Measurements from ENCODE around the gene RNF40. TPM values are rescaled to one million over a fixed set of nuclear protein-coding genes. Genes with fewer than 3 reads are reported as not detected.

The RNF40 gene
- total RNA-seq, 1 experiment from 2014 or later, result 64.1 TPM

DNA sequence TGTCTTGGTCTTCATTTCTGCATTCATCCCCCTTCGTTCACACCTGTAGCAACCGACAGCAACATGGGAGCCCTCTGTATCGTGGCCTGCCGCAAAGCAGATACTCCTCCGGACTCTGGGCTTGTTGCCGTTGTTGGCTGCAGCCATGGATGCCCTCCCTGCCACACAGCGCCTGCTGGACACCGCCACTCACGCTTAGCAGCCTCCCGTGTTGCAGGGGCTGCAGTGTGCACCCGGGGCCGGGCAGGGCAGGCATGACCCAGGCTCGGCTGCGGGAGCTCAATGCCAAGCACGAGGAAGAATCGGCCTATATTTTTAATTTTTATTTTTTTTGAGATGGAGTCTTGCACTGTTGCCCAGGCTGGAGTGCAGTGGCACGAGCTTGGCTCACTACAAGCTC lies 59.8 kb downstream of the RNF40 start:
- DNase-seq, result no peak
- H3K4me1 ChIP-seq (ENCODE audit: insufficient read depth, low read length), result no peaks in the 10 kb centered on the region
- H3F3A ChIP-seq (ENCODE audit: low read length, unreplicated experiment), result no peaks in the 10 kb centered on the region
- H2AFZ ChIP-seq (ENCODE audit: low read length), result no peak overlapping the region
- no peak overlapping the region for H3K9ac ChIP-seq (ENCODE audit: low read length)
- no peak for ATAC-seq
- no peaks in the 10 kb centered on the region for H4K20me1 ChIP-seq (ENCODE audit: low read length)
- ChIA-PET CTCF (no interaction called here), POLR2A (ENCODE audit: unreplicated experiment) (no interaction called here)
- no peaks in the 10 kb centered on the region for H3K9me3 ChIP-seq (ENCODE audit: low read length)
- no peaks in the 10 kb centered on the region for H3K27me3 ChIP-seq (ENCODE audit: low read length)
- no peak overlapping the region for H3K4me3 ChIP-seq (ENCODE audit: low read length)
- H3K79me2 ChIP-seq (ENCODE audit: low read length), result no peaks in the 10 kb centered on the region
- no peak overlapping the region for H3K4me2 ChIP-seq (ENCODE audit: low read length)
- no TSS peak for BruUV-seq (replicated peaks)
- intact Hi-C loops (cut with micrococcal nuclease), result no loop called here
- H3K36me3 ChIP-seq (ENCODE audit: low read depth, low read length), result no peaks in the 10 kb centered on the region
- TF ChIP-seq, protein P1, sequence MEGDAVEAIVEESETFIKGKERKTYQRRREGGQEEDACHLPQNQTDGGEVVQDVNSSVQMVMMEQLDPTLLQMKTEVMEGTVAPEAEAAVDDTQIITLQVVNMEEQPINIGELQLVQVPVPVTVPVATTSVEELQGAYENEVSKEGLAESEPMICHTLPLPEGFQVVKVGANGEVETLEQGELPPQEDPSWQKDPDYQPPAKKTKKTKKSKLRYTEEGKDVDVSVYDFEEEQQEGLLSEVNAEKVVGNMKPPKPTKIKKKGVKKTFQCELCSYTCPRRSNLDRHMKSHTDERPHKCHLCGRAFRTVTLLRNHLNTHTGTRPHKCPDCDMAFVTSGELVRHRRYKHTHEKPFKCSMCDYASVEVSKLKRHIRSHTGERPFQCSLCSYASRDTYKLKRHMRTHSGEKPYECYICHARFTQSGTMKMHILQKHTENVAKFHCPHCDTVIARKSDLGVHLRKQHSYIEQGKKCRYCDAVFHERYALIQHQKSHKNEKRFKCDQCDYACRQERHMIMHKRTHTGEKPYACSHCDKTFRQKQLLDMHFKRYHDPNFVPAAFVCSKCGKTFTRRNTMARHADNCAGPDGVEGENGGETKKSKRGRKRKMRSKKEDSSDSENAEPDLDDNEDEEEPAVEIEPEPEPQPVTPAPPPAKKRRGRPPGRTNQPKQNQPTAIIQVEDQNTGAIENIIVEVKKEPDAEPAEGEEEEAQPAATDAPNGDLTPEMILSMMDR (conservative IDR thresholded peaks at IDR 0.05; ENCODE audit: low read depth, low read length), result no peak
- TF ChIP-seq EZH2phosphoT487 (IDR thresholded peaks at IDR 0.05; ENCODE audit: borderline replicate concordance, low read length), result no peak
- no peak for TF ChIP-seq EZH2 (IDR thresholded peaks at IDR 0.05; ENCODE audit: low read length, unreplicated experiment)
- H3K27ac ChIP-seq (ENCODE audit: low read length), result no peak overlapping the region
- H3K9me2 ChIP-seq (replicated peaks; ENCODE audit: low read length), result no peaks in the 10 kb centered on the region

Other genes starting within 250 kb of the RNF40 start
- gene ZNF768, start 235.8 kb upstream of the RNF40 start, total RNA-seq (2014; rRNA removed), result 31.2 and 46.7 TPM in 2 replicates
- gene ZNF747, start 227.5 kb upstream of the RNF40 start, total RNA-seq (2014; rRNA removed), result 7.9 and 8.9 TPM in 2 replicates
- gene ZNF764, start 203.9 kb upstream of the RNF40 start, total RNA-seq (2014; rRNA removed), result 8.1 and 12.8 TPM in 2 replicates
- gene ZNF688, start 190.6 kb upstream of the RNF40 start, total RNA-seq (2014; rRNA removed), result 5.5 and 14.3 TPM in 2 replicates
- 4.9 and 5.0 TPM in 2 replicates for gene ZNF785, start 176.6 kb upstream of the RNF40 start, total RNA-seq (2014; rRNA removed)
- gene ZNF689, start 151.9 kb upstream of the RNF40 start, total RNA-seq (2014; rRNA removed), result 6.0 and 6.9 TPM in 2 replicates
- gene PRR14, start 111.4 kb upstream of the RNF40 start, total RNA-seq (2014; rRNA removed), result 9.6 and 14.5 TPM in 2 replicates
- gene FBRS, start 103.9 kb upstream of the RNF40 start, total RNA-seq (2014; rRNA removed), result 22.2 and 35.0 TPM in 2 replicates
- gene SRCAP, start 63.2 kb upstream of the RNF40 start, total RNA-seq (2014; rRNA removed), result 19.0 and 29.6 TPM in 2 replicates
- 28.6 and 30.9 TPM in 2 replicates for gene PHKG2, start 13.9 kb upstream of the RNF40 start, total RNA-seq (2014; rRNA removed)
- 8.6 and 9.6 TPM in 2 replicates for gene CFAP119, start 260 bp upstream of the RNF40 start, total RNA-seq (2014; rRNA removed)
- gene ZNF629, start 24.9 kb downstream of the RNF40 start, total RNA-seq (2014; rRNA removed), result 7.8 and 8.4 TPM in 2 replicates
- gene BCL7C, start 131.8 kb downstream of the RNF40 start, total RNA-seq (2014; rRNA removed), result 75.6 and 97.3 TPM in 2 replicates
- gene CTF1, start 134.3 kb downstream of the RNF40 start, total RNA-seq (2014; rRNA removed), result 0.29 and 0.98 TPM in 2 replicates
- 36.2 and 48.5 TPM in 2 replicates for gene FBXL19, start 161.2 kb downstream of the RNF40 start, total RNA-seq (2014; rRNA removed)
- 3.6 and 5.7 TPM in 2 replicates for gene ORAI3, start 186.7 kb downstream of the RNF40 start, total RNA-seq (2014; rRNA removed)
- 7.9 and 8.6 TPM in 2 replicates for gene SETD1A, start 195.4 kb downstream of the RNF40 start, total RNA-seq (2014; rRNA removed)
- gene HSD3B7, start 222.9 kb downstream of the RNF40 start, total RNA-seq (2014; rRNA removed), result 12.0 and 16.3 TPM in 2 replicates
- gene STX1B, start 248.3 kb downstream of the RNF40 start, total RNA-seq (2014; rRNA removed), result 1.5 and 2.4 TPM in 2 replicates